Activated naive CD8-positive, alpha-beta T cell treated with anti-CD3 and anti-CD28 coated beads for 36 hours (primary cell): ENCODE measurements around the gene TTC7B. TPM values are rescaled to one million over a fixed set of nuclear protein-coding genes. Genes with fewer than 3 reads are reported as not detected.

Experiments used
- DNase-seq: peaks from one replicate; pipeline ENCODE4 v3.0.0; 2021
- H3K27ac Mint-ChIP-seq: one replicate; pipeline ENCODE4 v1.8.0; 2022; ENCODE audit warnings: mild to moderate bottlenecking, moderate library complexity, mixed read lengths
- H3K27me3 Mint-ChIP-seq: one replicate; pipeline ENCODE4 v1.8.0; 2022; ENCODE audit warnings: mild to moderate bottlenecking, mixed read lengths
- H3K36me3 Mint-ChIP-seq: one replicate; pipeline ENCODE4 v1.8.0; 2021; ENCODE audit warnings: mild to moderate bottlenecking, mixed read lengths
- H3K4me1 Mint-ChIP-seq: one replicate; pipeline ENCODE4 v1.8.0; 2021; ENCODE audit warnings: mixed read lengths
- H3K4me3 Mint-ChIP-seq: one replicate; pipeline ENCODE4 v1.8.0; 2022; ENCODE audit warnings: mild to moderate bottlenecking, moderate library complexity, mixed read lengths
- H3K9me3 Mint-ChIP-seq: one replicate; pipeline ENCODE4 v1.8.0; 2022; ENCODE audit warnings: mixed read lengths
- total RNA-seq, 2 experiments: library from RNA; stranded (reverse); gene quantifications; one replicate each; pipeline ENCODE4 v1.2.3, GENCODE V29; 2021

Gene TTC7B
- total RNA-seq, 2 experiments from 2014 or later, result 7.1 to 7.6 TPM

GRCh38 chr14:90577661-90578282 is 238.5 kb downstream of the TTC7B start:
- no peaks in the 10 kb centered on the region for H3K27me3 Mint-ChIP-seq
- no peaks in the 10 kb centered on the region for H3K9me3 Mint-ChIP-seq
- H3K36me3 Mint-ChIP-seq, result no peaks in the 10 kb centered on the region
- H3K4me3 Mint-ChIP-seq, result no peak overlapping the region
- no peaks in the 10 kb centered on the region for H3K4me1 Mint-ChIP-seq
- DNase-seq, result no peak
- H3K27ac Mint-ChIP-seq, result no peak overlapping the region

- no peak overlapping the region for H3K27ac Mint-ChIP-seq
- H3K9me3 Mint-ChIP-seq, result no peaks in the 10 kb centered on the region
- H3K4me1 Mint-ChIP-seq, result no peaks in the 10 kb centered on the region
- no peak overlapping the region for H3K4me3 Mint-ChIP-seq
- no peaks in the 10 kb centered on the region for H3K27me3 Mint-ChIP-seq
- no peaks in the 10 kb centered on the region for H3K36me3 Mint-ChIP-seq
- no peak for DNase-seq
Measured at GRCh38 chr14:90576981-90577660, 239.1 kb downstream of the TTC7B start.

- Mint-ChIP-seq H3K9me3 (no peaks in the 10 kb centered on the region), H3K36me3 (no peaks in the 10 kb centered on the region), H3K27ac (no peak overlapping the region), H3K4me3 (no peak overlapping the region), H3K27me3 (no peaks in the 10 kb centered on the region), H3K4me1 (no peaks in the 10 kb centered on the region)
- no peak for DNase-seq
Measured at GRCh38 chr14:90576581-90576980, 239.6 kb downstream of the TTC7B start.

- Mint-ChIP-seq H3K9me3 (no peaks in the 10 kb centered on the region), H3K4me3 (no peak overlapping the region), H3K27ac (no peak overlapping the region), H3K36me3 (no peaks in the 10 kb centered on the region), H3K4me1 (no peaks in the 10 kb centered on the region), H3K27me3 (no peaks in the 10 kb centered on the region)
- no peak for DNase-seq
Measured at GRCh38 chr14:90575781-90576180, 240.4 kb downstream of the TTC7B start.

- Mint-ChIP-seq H3K4me1 (no peaks in the 10 kb centered on the region), H3K9me3 (no peaks in the 10 kb centered on the region), H3K27ac (no peak overlapping the region), H3K36me3 (no peaks in the 10 kb centered on the region), H3K4me3 (no peak overlapping the region), H3K27me3 (no peaks in the 10 kb centered on the region)
- DNase-seq, result no peak
Measured at GRCh38 chr14:90575336-90575735, 240.9 kb downstream of the TTC7B start.

GRCh38 chr14:90574188-90575131 is 241.8 kb downstream of the TTC7B start:
- Mint-ChIP-seq H3K4me1 (no peaks in the 10 kb centered on the region), H3K27me3 (no peaks in the 10 kb centered on the region), H3K9me3 (no peaks in the 10 kb centered on the region), H3K4me3 (no peak overlapping the region), H3K36me3 (no peaks in the 10 kb centered on the region), H3K27ac (no peak overlapping the region)
- no peak for DNase-seq

GRCh38 chr14:90573385-90574105 is 242.7 kb downstream of the TTC7B start:
- Mint-ChIP-seq H3K9me3 (no peaks in the 10 kb centered on the region), H3K4me3 (no peak overlapping the region), H3K36me3 (no peaks in the 10 kb centered on the region), H3K4me1 (no peaks in the 10 kb centered on the region), H3K27ac (no peak overlapping the region), H3K27me3 (no peaks in the 10 kb centered on the region)
- no peak for DNase-seq

GRCh38 chr14:90572441-90573150 is 243.6 kb downstream of the TTC7B start:
- no peak for DNase-seq

GRCh38 chr14:90571149-90571947 is 244.9 kb downstream of the TTC7B start:
- H3K36me3 Mint-ChIP-seq, result no peaks in the 10 kb centered on the region
- H3K4me1 Mint-ChIP-seq, result no peaks in the 10 kb centered on the region
- H3K27ac Mint-ChIP-seq, result no peak overlapping the region
- H3K9me3 Mint-ChIP-seq, result no peaks in the 10 kb centered on the region
- H3K27me3 Mint-ChIP-seq, result no peaks in the 10 kb centered on the region
- no peak overlapping the region for H3K4me3 Mint-ChIP-seq
- DNase-seq, result no peak

More at GRCh38 chr14:90572441-90573150, 243.6 kb downstream of the TTC7B start:
- no peaks in the 10 kb centered on the region for H3K4me1 Mint-ChIP-seq
- H3K27me3 Mint-ChIP-seq, result no peaks in the 10 kb centered on the region
- no peak overlapping the region for H3K27ac Mint-ChIP-seq
- no peaks in the 10 kb centered on the region for H3K9me3 Mint-ChIP-seq
- no peaks in the 10 kb centered on the region for H3K36me3 Mint-ChIP-seq
- no peak overlapping the region for H3K4me3 Mint-ChIP-seq

- H3K9me3 Mint-ChIP-seq, result no peaks in the 10 kb centered on the region
- no peaks in the 10 kb centered on the region for H3K4me1 Mint-ChIP-seq
- no peaks in the 10 kb centered on the region for H3K36me3 Mint-ChIP-seq
- no peaks in the 10 kb centered on the region for H3K27me3 Mint-ChIP-seq
- H3K4me3 Mint-ChIP-seq, result no peak overlapping the region
- H3K27ac Mint-ChIP-seq, result no peak overlapping the region
- no peak for DNase-seq
Measured at GRCh38 chr14:90570461-90570860, 245.8 kb downstream of the TTC7B start.

- no peak for DNase-seq
- Mint-ChIP-seq H3K27ac (no peak overlapping the region), H3K4me3 (no peak overlapping the region), H3K36me3 (no peaks in the 10 kb centered on the region), H3K27me3 (no peaks in the 10 kb centered on the region), H3K9me3 (no peaks in the 10 kb centered on the region), H3K4me1 (no peaks in the 10 kb centered on the region)
Measured at GRCh38 chr14:90569606-90570387, 246.4 kb downstream of the TTC7B start.

GRCh38 chr14:90569201-90569600 is 247.0 kb downstream of the TTC7B start:
- Mint-ChIP-seq H3K4me1 (no peaks in the 10 kb centered on the region), H3K9me3 (no peaks in the 10 kb centered on the region), H3K4me3 (no peak overlapping the region), H3K27ac (no peak overlapping the region), H3K27me3 (no peaks in the 10 kb centered on the region), H3K36me3 (no peaks in the 10 kb centered on the region)
- DNase-seq, result no peak

GRCh38 chr14:90568405-90568804 is 247.8 kb downstream of the TTC7B start:
- DNase-seq, result no peak
- Mint-ChIP-seq H3K36me3 (no peaks in the 10 kb centered on the region), H3K27me3 (no peaks in the 10 kb centered on the region), H3K4me3 (no peak overlapping the region), H3K4me1 (no peaks in the 10 kb centered on the region), H3K27ac (no peak overlapping the region), H3K9me3 (no peaks in the 10 kb centered on the region)
